OCI-LY1 (cell line): Measurements from ENCODE around the gene LRP6.

ENCODE experiments used
- H2AFZ ChIP-seq: fragments of 200-600 bp; sonication (generic), shearing (Covaris generic); 2 replicates; pipeline ENCODE4 v1.6.0; 2014; ENCODE audit warnings: antibody characterized with exemption, mild to moderate bottlenecking, low read length
- H3F3A ChIP-seq: fragments of 200-600 bp; sonication (generic), shearing (Covaris generic); 2 replicates; pipeline ENCODE4 v1.6.0; 2014; ENCODE audit warnings: mild to moderate bottlenecking, antibody characterized with exemption, low read length, moderate library complexity; ENCODE audit not compliant: insufficient read depth
- H3K27ac ChIP-seq: fragments of 200-600 bp; sonication (generic); 2 replicates; pipeline ENCODE4 v1.5.1; 2014; ENCODE audit warnings: low read length, mixed run types, mild to moderate bottlenecking, low read depth; ENCODE audit not compliant: poor library complexity, severe bottlenecking
- H3K27me3 ChIP-seq: fragments of 200-600 bp; sonication (generic); 2 replicates; pipeline ENCODE4 v1.6.0; 2014; ENCODE audit warnings: antibody characterized with exemption, mild to moderate bottlenecking, low read length, moderate library complexity; ENCODE audit not compliant: insufficient read depth
- H3K36me3 ChIP-seq: fragments of 200-600 bp; sonication (generic); 2 replicates; pipeline ENCODE4 v1.6.1; 2014; ENCODE audit warnings: mild to moderate bottlenecking, antibody characterized with exemption, low read length, moderate library complexity, mixed read lengths; ENCODE audit not compliant: insufficient read depth
- H3K4me1 ChIP-seq: fragments of 200-600 bp; sonication (generic); 2 replicates; pipeline ENCODE4 v1.5.1; 2014; ENCODE audit warnings: mild to moderate bottlenecking, low read length, moderate library complexity; ENCODE audit not compliant: insufficient read depth, severe bottlenecking
- H3K4me2 ChIP-seq: fragments of 200-600 bp; sonication (generic), shearing (Covaris generic); 2 replicates; pipeline ENCODE4 v1.6.1; 2014; ENCODE audit warnings: low read length
- H3K4me3 ChIP-seq: fragments of 200-600 bp; sonication (generic); 2 replicates; pipeline ENCODE4 v1.5.1; 2014; ENCODE audit warnings: low read length, low read depth, mild to moderate bottlenecking, mixed read lengths; ENCODE audit not compliant: poor library complexity, severe bottlenecking
- H3K79me2 ChIP-seq: fragments of 200-600 bp; shearing (Covaris generic); 2 replicates; pipeline ENCODE4 v1.6.1; 2016; ENCODE audit warnings: mixed run types, low read length, mixed read lengths; ENCODE audit not compliant: insufficient read depth
- H3K9ac ChIP-seq: fragments of 200-600 bp; sonication (generic), shearing (Covaris generic); 2 replicates; pipeline ENCODE4 v1.6.1; 2014; ENCODE audit warnings: mild to moderate bottlenecking, low read length, mixed read lengths
- H3K9me2 ChIP-seq: fragments of 200-600 bp; sonication (generic), shearing (Covaris generic); 2 replicates; pipeline ENCODE4 v1.6.1; 2014; ENCODE audit warnings: low read depth, mild to moderate bottlenecking, low read length, mixed read lengths
- H3K9me3 ChIP-seq: fragments of 200-600 bp; shearing (Covaris generic); 2 replicates; pipeline ENCODE4 v1.6.1; 2014; ENCODE audit warnings: low read length, mixed read lengths
- H4K20me1 ChIP-seq: fragments of 200-600 bp; sonication (generic), shearing (Covaris generic); 2 replicates; pipeline ENCODE4 v1.6.0; 2016; ENCODE audit warnings: mild to moderate bottlenecking, low read length; ENCODE audit not compliant: insufficient read depth
- CTCF ChIP-seq: fragments of 200-600 bp; sonication (generic), shearing (Covaris generic); IDR thresholded peaks from 2 replicates; pipeline ENCODE4 v1.5.1; 2017; ENCODE audit warnings: mild to moderate bottlenecking, antibody characterized with exemption, low read length, moderate library complexity, mixed read lengths
- EZH2 ChIP-seq: fragments of 200-600 bp; sonication (generic), shearing (Covaris generic); IDR thresholded peaks from 2 replicates; pipeline ENCODE4 v1.8.0; 2017; ENCODE audit warnings: borderline replicate concordance, mixed run types, mild to moderate bottlenecking, antibody characterized with exemption, low read length, moderate library complexity, mixed read lengths

The LRP6 gene

GRCh38 chr12:12095021-12095420 is 171.8 kb downstream of the LRP6 start:
- TF ChIP-seq EZH2 (no peak), CTCF (no peak)
- no peaks in the 10 kb centered on the region for H3K9me2 ChIP-seq
- H3K36me3 ChIP-seq = no peaks in the 10 kb centered on the region
- no peaks in the 10 kb centered on the region for H3K9me3 ChIP-seq
- H3K27me3 ChIP-seq = no peaks in the 10 kb centered on the region
- H4K20me1 ChIP-seq = no peaks in the 10 kb centered on the region; the same call in 1 of the 2 replicates
- no peak overlapping the region for H3K4me2 ChIP-seq
- no peaks in the 10 kb centered on the region for H3K79me2 ChIP-seq
- H3K4me1 ChIP-seq = no peaks in the 10 kb centered on the region
- H2AFZ ChIP-seq = no peak overlapping the region
- no peak overlapping the region for H3K4me3 ChIP-seq
- no peak overlapping the region for H3K27ac ChIP-seq
- H3K9ac ChIP-seq = no peak overlapping the region
- no peaks in the 10 kb centered on the region for H3F3A ChIP-seq

- Histone ChIP-seq H3F3A (no peaks in the 10 kb centered on the region), H3K9me2 (no peaks in the 10 kb centered on the region), H2AFZ (no peak overlapping the region), H3K27me3 (no peaks in the 10 kb centered on the region), H3K79me2 (no peaks in the 10 kb centered on the region), H3K9ac (no peak overlapping the region), H3K4me3 (no peak overlapping the region), H3K4me2 (no peak overlapping the region), H3K9me3 (no peaks in the 10 kb centered on the region), H3K4me1 (no peaks in the 10 kb centered on the region), H3K27ac (no peak overlapping the region), H4K20me1 (no peaks in the 10 kb centered on the region; the same call in 1 of the 2 replicates), H3K36me3 (no peaks in the 10 kb centered on the region)
- TF ChIP-seq EZH2 (no peak), CTCF (no peak)
Observed at GRCh38 chr12:12094481-12094880, 172.4 kb downstream of the LRP6 start.

- Histone ChIP-seq H3K4me2 (no peak overlapping the region), H3K27ac (no peak overlapping the region), H2AFZ (no peak overlapping the region), H3K9ac (no peak overlapping the region), H3K4me3 (no peak overlapping the region), H3K9me3 (no peaks in the 10 kb centered on the region), H3K36me3 (no peaks in the 10 kb centered on the region), H3K79me2 (no peaks in the 10 kb centered on the region), H3F3A (no peaks in the 10 kb centered on the region), H3K9me2 (no peaks in the 10 kb centered on the region), H3K4me1 (no peaks in the 10 kb centered on the region), H3K27me3 (peaks cover 6% of the 10 kb centered on the region; the same call in 1 of the 2 replicates), H4K20me1 (no peaks in the 10 kb centered on the region)
- TF ChIP-seq EZH2 (no peak), CTCF (no peak)
Observed at GRCh38 chr12:12091977-12092663, 174.7 kb downstream of the LRP6 start.
